K562 (cell line): ENCODE measurements around the gene GRB2.

ENCODE experiments used
- NFIC ChIP-seq: fragments of 450-650 bp; IDR thresholded peaks from 2 replicates; pipeline ENCODE4 v1.6.1; 2017; ENCODE audit warnings: mild to moderate bottlenecking, inconsistent platforms
- SMAD3 ChIP-seq: fragments of 450-650 bp; formaldehyde crosslinking; conservative IDR thresholded peaks from 2 replicates; pipeline ENCODE4 v1.4.0; 2020; ENCODE audit warnings: mild to moderate bottlenecking
- SRSF7 ChIP-seq: fragments of 200-400 bp; formaldehyde crosslinking; optimal IDR thresholded peaks from 2 replicates; pipeline ENCODE3; 2017; ENCODE audit warnings: mild to moderate bottlenecking, low read depth, low read length
- TF ChIP-seq, protein P1 (sequence below): IDR thresholded peaks from 2 replicates; pipeline ENCODE4 v1.6.1; 2016; ENCODE audit warnings: missing genetic modification characterization, missing compliant biosample characterization

DNA sequence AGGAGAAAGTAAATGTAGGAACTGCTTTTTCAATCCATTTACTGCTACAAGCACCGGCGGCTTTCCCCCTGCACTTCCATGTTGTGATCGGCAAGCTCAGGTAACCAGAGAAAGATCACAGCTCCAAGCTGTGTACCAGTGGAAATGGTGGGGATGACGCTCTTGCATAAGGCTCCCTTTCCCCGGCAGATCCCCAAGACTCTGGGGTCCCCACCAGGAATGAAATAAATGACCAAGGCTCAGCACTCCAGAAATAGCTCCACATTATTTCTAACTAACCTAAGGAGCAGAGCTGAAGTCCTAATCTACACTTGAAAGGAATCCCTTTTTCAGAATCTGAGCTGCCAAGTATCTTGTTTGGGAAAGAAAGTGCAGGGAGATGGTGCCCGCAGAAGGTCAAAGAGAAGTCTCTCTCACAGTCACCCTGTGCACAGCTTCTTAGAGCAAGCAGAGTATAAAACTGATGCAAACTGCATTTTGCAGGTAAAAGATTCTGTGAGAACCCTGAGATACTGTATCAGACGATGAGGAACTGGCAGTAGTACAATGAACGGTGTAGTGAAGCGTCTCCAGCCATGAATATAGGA, 11.1 kb downstream of the GRB2 start:
- TF ChIP-seq NFIC (no peak), SRSF7 (no peak), SMAD3 (CRISPR knock-in tag) (no peak)
- TF ChIP-seq, protein P1, sequence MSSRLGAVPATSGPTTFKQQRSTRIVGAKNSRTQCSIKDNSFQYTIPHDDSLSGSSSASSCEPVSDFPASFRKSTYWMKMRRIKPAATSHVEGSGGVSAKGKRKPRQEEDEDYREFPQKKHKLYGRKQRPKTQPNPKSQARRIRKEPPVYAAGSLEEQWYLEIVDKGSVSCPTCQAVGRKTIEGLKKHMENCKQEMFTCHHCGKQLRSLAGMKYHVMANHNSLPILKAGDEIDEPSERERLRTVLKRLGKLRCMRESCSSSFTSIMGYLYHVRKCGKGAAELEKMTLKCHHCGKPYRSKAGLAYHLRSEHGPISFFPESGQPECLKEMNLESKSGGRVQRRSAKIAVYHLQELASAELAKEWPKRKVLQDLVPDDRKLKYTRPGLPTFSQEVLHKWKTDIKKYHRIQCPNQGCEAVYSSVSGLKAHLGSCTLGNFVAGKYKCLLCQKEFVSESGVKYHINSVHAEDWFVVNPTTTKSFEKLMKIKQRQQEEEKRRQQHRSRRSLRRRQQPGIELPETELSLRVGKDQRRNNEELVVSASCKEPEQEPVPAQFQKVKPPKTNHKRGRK, result no peak
